Measurements from ENCODE around the gene EIF2AK3.

GRCh38 chr2:88651646-88652045 lies 24.4 kb upstream of the EIF2AK3 start:
- TF ChIP-seq, protein P1, sequence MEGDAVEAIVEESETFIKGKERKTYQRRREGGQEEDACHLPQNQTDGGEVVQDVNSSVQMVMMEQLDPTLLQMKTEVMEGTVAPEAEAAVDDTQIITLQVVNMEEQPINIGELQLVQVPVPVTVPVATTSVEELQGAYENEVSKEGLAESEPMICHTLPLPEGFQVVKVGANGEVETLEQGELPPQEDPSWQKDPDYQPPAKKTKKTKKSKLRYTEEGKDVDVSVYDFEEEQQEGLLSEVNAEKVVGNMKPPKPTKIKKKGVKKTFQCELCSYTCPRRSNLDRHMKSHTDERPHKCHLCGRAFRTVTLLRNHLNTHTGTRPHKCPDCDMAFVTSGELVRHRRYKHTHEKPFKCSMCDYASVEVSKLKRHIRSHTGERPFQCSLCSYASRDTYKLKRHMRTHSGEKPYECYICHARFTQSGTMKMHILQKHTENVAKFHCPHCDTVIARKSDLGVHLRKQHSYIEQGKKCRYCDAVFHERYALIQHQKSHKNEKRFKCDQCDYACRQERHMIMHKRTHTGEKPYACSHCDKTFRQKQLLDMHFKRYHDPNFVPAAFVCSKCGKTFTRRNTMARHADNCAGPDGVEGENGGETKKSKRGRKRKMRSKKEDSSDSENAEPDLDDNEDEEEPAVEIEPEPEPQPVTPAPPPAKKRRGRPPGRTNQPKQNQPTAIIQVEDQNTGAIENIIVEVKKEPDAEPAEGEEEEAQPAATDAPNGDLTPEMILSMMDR (IDR thresholded peaks at IDR 0.05; ENCODE audit: poor library complexity, severe bottlenecking) = no peak
- TF ChIP-seq EZH2 (IDR thresholded peaks at IDR 0.05; ENCODE audit: borderline replicate concordance, insufficient read depth, low read length, poor library complexity, severe bottlenecking) (no peak), MXI1 (conservative IDR thresholded peaks at IDR 0.05; ENCODE audit: poor library complexity, severe bottlenecking) (no peak), EP300 (conservative IDR thresholded peaks at IDR 0.05; ENCODE audit: poor library complexity, severe bottlenecking) (no peak), RAD21 (conservative IDR thresholded peaks at IDR 0.05) (no peak), POLR2AphosphoS5 (IDR thresholded peaks at IDR 0.05) (no peak)
- TF ChIP-seq, protein P2, sequence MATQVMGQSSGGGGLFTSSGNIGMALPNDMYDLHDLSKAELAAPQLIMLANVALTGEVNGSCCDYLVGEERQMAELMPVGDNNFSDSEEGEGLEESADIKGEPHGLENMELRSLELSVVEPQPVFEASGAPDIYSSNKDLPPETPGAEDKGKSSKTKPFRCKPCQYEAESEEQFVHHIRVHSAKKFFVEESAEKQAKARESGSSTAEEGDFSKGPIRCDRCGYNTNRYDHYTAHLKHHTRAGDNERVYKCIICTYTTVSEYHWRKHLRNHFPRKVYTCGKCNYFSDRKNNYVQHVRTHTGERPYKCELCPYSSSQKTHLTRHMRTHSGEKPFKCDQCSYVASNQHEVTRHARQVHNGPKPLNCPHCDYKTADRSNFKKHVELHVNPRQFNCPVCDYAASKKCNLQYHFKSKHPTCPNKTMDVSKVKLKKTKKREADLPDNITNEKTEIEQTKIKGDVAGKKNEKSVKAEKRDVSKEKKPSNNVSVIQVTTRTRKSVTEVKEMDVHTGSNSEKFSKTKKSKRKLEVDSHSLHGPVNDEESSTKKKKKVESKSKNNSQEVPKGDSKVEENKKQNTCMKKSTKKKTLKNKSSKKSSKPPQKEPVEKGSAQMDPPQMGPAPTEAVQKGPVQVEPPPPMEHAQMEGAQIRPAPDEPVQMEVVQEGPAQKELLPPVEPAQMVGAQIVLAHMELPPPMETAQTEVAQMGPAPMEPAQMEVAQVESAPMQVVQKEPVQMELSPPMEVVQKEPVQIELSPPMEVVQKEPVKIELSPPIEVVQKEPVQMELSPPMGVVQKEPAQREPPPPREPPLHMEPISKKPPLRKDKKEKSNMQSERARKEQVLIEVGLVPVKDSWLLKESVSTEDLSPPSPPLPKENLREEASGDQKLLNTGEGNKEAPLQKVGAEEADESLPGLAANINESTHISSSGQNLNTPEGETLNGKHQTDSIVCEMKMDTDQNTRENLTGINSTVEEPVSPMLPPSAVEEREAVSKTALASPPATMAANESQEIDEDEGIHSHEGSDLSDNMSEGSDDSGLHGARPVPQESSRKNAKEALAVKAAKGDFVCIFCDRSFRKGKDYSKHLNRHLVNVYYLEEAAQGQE (IDR thresholded peaks at IDR 0.05; ENCODE audit: borderline replicate concordance) = no peak

All from neural cell (in vitro differentiated cells).